ENCODE measurements around the gene RPS21. TPM values are rescaled to one million over a fixed set of nuclear protein-coding genes. Genes with fewer than 3 reads are reported as not detected.
A peak's percentile ranks its signal among the peaks of the same experiment; 100 is the strongest.

The RPS21 gene
- total RNA-seq, 1 experiment from 2014 or later, result 2,488 TPM

DNA sequence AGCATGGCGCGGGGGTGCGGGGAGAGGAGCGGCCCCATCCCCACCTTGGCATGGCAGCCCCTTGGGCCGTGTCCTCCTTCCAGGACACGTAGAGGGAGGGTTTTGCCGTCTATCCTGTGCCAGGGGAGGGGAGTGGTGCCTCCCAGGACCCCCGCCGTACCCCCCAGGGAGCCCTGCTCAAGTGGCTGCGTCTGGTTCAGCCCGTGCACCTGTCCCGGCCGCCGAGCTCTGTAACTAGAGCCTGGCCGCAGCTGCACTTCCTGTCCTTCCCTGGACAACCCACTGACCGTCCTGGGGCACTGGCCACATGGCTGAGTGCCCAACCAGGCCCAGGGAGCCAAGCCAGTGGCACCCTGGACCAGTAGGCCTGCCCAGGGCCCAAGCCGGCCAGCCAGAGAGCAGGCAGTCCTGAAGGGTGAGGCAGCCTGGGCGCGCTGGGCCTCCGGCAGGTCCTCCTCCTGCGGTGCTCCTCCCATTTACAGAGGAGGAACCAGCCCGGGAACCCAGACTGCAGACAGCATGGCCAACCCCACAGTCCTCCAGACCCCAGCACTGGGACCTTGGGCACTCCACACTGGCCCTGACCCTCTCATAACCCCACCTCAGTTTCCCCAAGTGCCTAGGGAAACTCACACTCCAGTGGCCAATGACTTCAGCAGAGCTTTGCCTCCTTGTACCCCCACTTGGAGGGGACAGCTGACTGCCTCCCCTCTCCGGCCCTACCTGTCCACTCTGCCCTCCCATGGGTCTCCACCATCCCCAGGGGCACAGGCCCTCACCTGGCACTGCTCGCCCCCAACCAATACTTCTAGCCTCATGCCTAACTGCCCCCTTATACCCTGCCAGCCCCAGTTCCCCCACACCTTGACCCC is 28.5 kb upstream of the RPS21 start:
- Histone ChIP-seq H4K20me1 (ENCODE audit: insufficient read depth) (no peaks in the 10 kb centered on the region), H3K4me3 (replicated peaks in 1 of 2; ENCODE audit: low read depth in 1 of 2, low read length in 2 of 2) (peak overlapping the region in 1 of 2 experiments; percentile 7; a peak in 2 of 4 replicates), H3K4me2 (ENCODE audit: low read length) (peak overlapping the region; percentile 60), H3K9ac (ENCODE audit: low read length) (peak overlapping the region; percentile 55), H2AFZ (ENCODE audit: low read depth, low read length, poor library complexity, severe bottlenecking) (no peak overlapping the region), H3K27me3 (ENCODE audit: insufficient read depth, low read length) (no peaks in the 10 kb centered on the region), H3K9me3 (ENCODE audit: control insufficient read depth in 1 of 2, insufficient read depth in 1 of 2, low read depth in 1 of 2, low read length in 2 of 2) (no peaks in the 10 kb centered on the region), H3K4me1 (ENCODE audit: control insufficient read depth in 1 of 2, insufficient read depth in 2 of 2, low read length in 2 of 2) (peaks cover 73 to 90% of the 10 kb centered on the region in 2 experiments), H3K79me2 (ENCODE audit: insufficient read depth, low read length) (peaks cover 94% of the 10 kb centered on the region), H3K9me2 (ENCODE audit: insufficient read depth) (no peaks in the 10 kb centered on the region), H3K36me3 (ENCODE audit: control insufficient read depth in 1 of 2, insufficient read depth in 2 of 2, low read length in 2 of 2) (peaks cover 0 to 5% of the 10 kb centered on the region in 2 experiments; a peak in 2 of 4 replicates), H3K27ac (ENCODE audit: low read depth, low read length) (peak overlapping the region; percentile 91)
- TF ChIP-seq EZH2 (IDR thresholded peaks at IDR 0.05) (no peak), SRF (IDR thresholded peaks at IDR 0.05; ENCODE audit: low read depth) (no peak), POLR2AphosphoS5 (IDR thresholded peaks at IDR 0.05; ENCODE audit: low read depth, low read length) (peak; percentile 29; the same call in 1 of the 2 replicates), FOSL1 (IDR thresholded peaks at IDR 0.05; ENCODE audit: low read depth) (no peak)
- TF ChIP-seq, protein P1, sequence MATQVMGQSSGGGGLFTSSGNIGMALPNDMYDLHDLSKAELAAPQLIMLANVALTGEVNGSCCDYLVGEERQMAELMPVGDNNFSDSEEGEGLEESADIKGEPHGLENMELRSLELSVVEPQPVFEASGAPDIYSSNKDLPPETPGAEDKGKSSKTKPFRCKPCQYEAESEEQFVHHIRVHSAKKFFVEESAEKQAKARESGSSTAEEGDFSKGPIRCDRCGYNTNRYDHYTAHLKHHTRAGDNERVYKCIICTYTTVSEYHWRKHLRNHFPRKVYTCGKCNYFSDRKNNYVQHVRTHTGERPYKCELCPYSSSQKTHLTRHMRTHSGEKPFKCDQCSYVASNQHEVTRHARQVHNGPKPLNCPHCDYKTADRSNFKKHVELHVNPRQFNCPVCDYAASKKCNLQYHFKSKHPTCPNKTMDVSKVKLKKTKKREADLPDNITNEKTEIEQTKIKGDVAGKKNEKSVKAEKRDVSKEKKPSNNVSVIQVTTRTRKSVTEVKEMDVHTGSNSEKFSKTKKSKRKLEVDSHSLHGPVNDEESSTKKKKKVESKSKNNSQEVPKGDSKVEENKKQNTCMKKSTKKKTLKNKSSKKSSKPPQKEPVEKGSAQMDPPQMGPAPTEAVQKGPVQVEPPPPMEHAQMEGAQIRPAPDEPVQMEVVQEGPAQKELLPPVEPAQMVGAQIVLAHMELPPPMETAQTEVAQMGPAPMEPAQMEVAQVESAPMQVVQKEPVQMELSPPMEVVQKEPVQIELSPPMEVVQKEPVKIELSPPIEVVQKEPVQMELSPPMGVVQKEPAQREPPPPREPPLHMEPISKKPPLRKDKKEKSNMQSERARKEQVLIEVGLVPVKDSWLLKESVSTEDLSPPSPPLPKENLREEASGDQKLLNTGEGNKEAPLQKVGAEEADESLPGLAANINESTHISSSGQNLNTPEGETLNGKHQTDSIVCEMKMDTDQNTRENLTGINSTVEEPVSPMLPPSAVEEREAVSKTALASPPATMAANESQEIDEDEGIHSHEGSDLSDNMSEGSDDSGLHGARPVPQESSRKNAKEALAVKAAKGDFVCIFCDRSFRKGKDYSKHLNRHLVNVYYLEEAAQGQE (IDR thresholded peaks at IDR 0.05; ENCODE audit: low read depth), result no peak
- TF ChIP-seq, protein P2, sequence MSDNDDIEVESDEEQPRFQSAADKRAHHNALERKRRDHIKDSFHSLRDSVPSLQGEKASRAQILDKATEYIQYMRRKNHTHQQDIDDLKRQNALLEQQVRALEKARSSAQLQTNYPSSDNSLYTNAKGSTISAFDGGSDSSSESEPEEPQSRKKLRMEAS (IDR thresholded peaks at IDR 0.05), result no peak
- ChIA-PET RAD21 (ENCODE audit: low non-redundant PET in 1 of 2, low total read pairs in 2 of 2, uncharacterized antibody in 2 of 2, unreplicated experiment in 2 of 2) (interaction anchor here in 1 of 2 experiments (1.4 kb wide), 1 partner anchor 8 kb away, joined by 3 read pairs; no protein-coding TSS in a partner anchor), CTCF (interaction anchor here (1.3 to 1.9 kb wide), 2 partner anchors 10 to 24 kb away, joined by 6 to 8 read pairs; no protein-coding TSS in a partner anchor), POLR2A (no interaction called here)
- ATAC-seq, result no peak
- intact Hi-C loops (cut with micrococcal nuclease), result loop anchor here (1.0 kb wide), 1 partner anchor 8 kb away; no protein-coding TSS in a partner anchor
- no peak for DNase-seq (ENCODE audit: low read depth, low spot score)
- BruUV-seq (replicated peaks), result TSS peak; percentile 6

Data from HCT116 (cell line).